GM19240 (cell line): ENCODE measurements around the gene KLK1.

Experiments
- DNase-seq: peaks from one replicate; pipeline ENCODE4 v3.0.0; 2011; ENCODE audit warnings: low spot score; ENCODE audit not compliant: insufficient read length

The KLK1 gene

GRCh38 chr19:50836543-50837195 lies 13.1 kb upstream of the KLK1 start:
- no peak for DNase-seq

GRCh38 chr19:50835785-50836542 lies 12.4 kb upstream of the KLK1 start:
- DNase-seq, result peak; percentile 83

- no peak for DNase-seq
Observed at GRCh38 chr19:50835103-50835784, 11.7 kb upstream of the KLK1 start.

- no peak for DNase-seq
Observed at GRCh38 chr19:50833802-50834167, 10.2 kb upstream of the KLK1 start.

- no peak for DNase-seq
Observed at GRCh38 chr19:50833117-50833801, 9.7 kb upstream of the KLK1 start, which contains the start of gene KLK15. Gene KLK15, minus strand, starts transcription at chr19:50833574. Its CDS starts 2,082 bp downstream, at chr19:50831492.

GRCh38 chr19:50832666-50833065 lies 9.1 kb upstream of the KLK1 start:
- no peak for DNase-seq

GRCh38 chr19:50831026-50831396 lies 7.4 kb upstream of the KLK1 start:
- no peak for DNase-seq

GRCh38 chr19:50830266-50831025 lies 6.9 kb upstream of the KLK1 start:
- DNase-seq, result no peak

GRCh38 chr19:50829801-50830200 lies 6.2 kb upstream of the KLK1 start:
- no peak for DNase-seq

GRCh38 chr19:50827476-50827875 lies 3.9 kb upstream of the KLK1 start:
- DNase-seq, result no peak

GRCh38 chr19:50826492-50827240 lies 3.1 kb upstream of the KLK1 start:
- DNase-seq, result no peak

GRCh38 chr19:50822661-50823208 lies 852 bp downstream of the KLK1 start:
- DNase-seq, result no peak

- no peak for DNase-seq
Observed at GRCh38 chr19:50821622-50822021, 2.0 kb downstream of the KLK1 start.

- no peak for DNase-seq
Observed at GRCh38 chr19:50821248-50821612, 2.4 kb downstream of the KLK1 start.

GRCh38 chr19:50820549-50821247 lies 2.9 kb downstream of the KLK1 start:
- no peak for DNase-seq

GRCh38 chr19:50820086-50820485 lies 3.5 kb downstream of the KLK1 start:
- DNase-seq, result no peak

GRCh38 chr19:50819636-50820035 lies 4.0 kb downstream of the KLK1 start:
- DNase-seq, result no peak

GRCh38 chr19:50818859-50819472 lies 4.6 kb downstream of the KLK1 start:
- no peak for DNase-seq
